T-cell (primary cell): ENCODE data around the gene EPHA6. TPM values are rescaled to one million over a fixed set of nuclear protein-coding genes. Genes with fewer than 3 reads are reported as not detected.

ENCODE experiments used
- ATAC-seq, 4 experiments: fragments of 200-7000 bp in 3 of 4; fragments of 150-1000 bp in 1 of 4; cut with Tn5 transposase; replicated peaks in 1 of 4; 1 replicate in 3 of 4; 2 replicates in 1 of 4; pipeline ENCODE4 v1.10.0; 2021; ENCODE audit warnings: moderate library complexity in 3 of 4, mild to moderate bottlenecking in 2 of 4, moderate number of reproducible peaks in 1 of 4
- CTCF ChIA-PET, 2 donors: fragments of 300-600 bp; sonication (Branson Sonifier 250); formaldehyde crosslinking; loops; one replicate each; lab custom pipeline; 2022; ENCODE audit warnings: antibody characterized with exemption in 2 of 2; lab: Charles Lee
- POLR2A ChIA-PET, 2 donors: fragments of 300-600 bp; sonication (Branson Sonifier 250); formaldehyde crosslinking; loops; one replicate each; lab custom pipeline; 2022; ENCODE audit warnings: antibody characterized with exemption in 2 of 2; lab: Charles Lee
- DNase-seq, 35 experiments: peaks; one replicate each; pipeline versions ENCODE4 v3.0.0 to v3.0.0-alpha.2; 2013 to 2023
- H3K27ac ChIP-seq: one replicate; pipeline ENCODE4 v1.5.1; 2013; ENCODE audit warnings: low read length
- H3K27me3 ChIP-seq, 2 experiments: replicated peaks in 1 of 2; 1 replicate in 1 of 2; 2 replicates in 1 of 2; pipeline versions ENCODE4 v1.6.1 to v1.7.0; 2013; ENCODE audit warnings: low read length in 1 of 2, mixed read lengths in 1 of 2; ENCODE audit not compliant: control insufficient read depth in 2 of 2, insufficient read depth in 2 of 2; ENCODE audit errors: extremely low read depth in 1 of 2
- H3K36me3 ChIP-seq, 2 donors: 1 replicate in 1 of 2; 2 replicates in 1 of 2; pipeline versions ENCODE4 v1.6.1 to v1.7.0; 2013; ENCODE audit warnings: low read length in 1 of 2; ENCODE audit not compliant: control insufficient read depth in 2 of 2, insufficient read depth in 1 of 2; ENCODE audit errors: extremely low read depth in 1 of 2
- H3K4me1 ChIP-seq, 2 experiments: 1 replicate in 1 of 2; 2 replicates in 1 of 2; pipeline versions ENCODE4 v1.6.1 to v1.7.0; 2013; ENCODE audit warnings: low read length in 2 of 2, mixed read lengths in 1 of 2; ENCODE audit not compliant: insufficient read depth in 2 of 2, control insufficient read depth in 1 of 2; ENCODE audit errors: extremely low read depth in 1 of 2
- H3K4me3 ChIP-seq, 2 donors: 1 replicate in 1 of 2; 2 replicates in 1 of 2; pipeline versions ENCODE4 v1.5.1 to v1.7.0; 2013; ENCODE audit warnings: mild to moderate bottlenecking in 2 of 2, low read length in 1 of 2, moderate library complexity in 1 of 2; ENCODE audit not compliant: control insufficient read depth in 1 of 2; ENCODE audit errors: extremely low read depth in 1 of 2
- H3K9me3 ChIP-seq: 2 replicates; pipeline ENCODE4 v1.7.0; 2013
- H3K27ac Mint-ChIP-seq, 2 donors: one replicate each; pipeline ENCODE4 v1.8.0; 2020 to 2021; ENCODE audit warnings: mild to moderate bottlenecking in 2 of 2, mixed read lengths in 2 of 2
- H3K27me3 Mint-ChIP-seq, 2 donors: one replicate each; pipeline ENCODE4 v1.8.0; 2021 to 2022; ENCODE audit warnings: mixed read lengths in 2 of 2
- H3K36me3 Mint-ChIP-seq: one replicate; pipeline ENCODE4 v1.8.0; 2021; ENCODE audit warnings: mixed read lengths
- H3K4me1 Mint-ChIP-seq, 3 donors: one replicate each; pipeline ENCODE4 v1.8.0; 2020 to 2022; ENCODE audit warnings: mixed read lengths in 3 of 3, mild to moderate bottlenecking in 1 of 3
- H3K4me3 Mint-ChIP-seq, 3 donors: one replicate each; pipeline ENCODE4 v1.8.0; 2020 to 2022; ENCODE audit warnings: mild to moderate bottlenecking in 3 of 3, mixed read lengths in 3 of 3, moderate library complexity in 3 of 3
- H3K9me3 Mint-ChIP-seq, 3 donors: one replicate each; pipeline ENCODE4 v1.8.0; 2020 to 2022; ENCODE audit warnings: mixed read lengths in 3 of 3
- WGBS: methylation state at CpG from one replicate; pipeline ENCODE4 v1.1.5; 2013; ENCODE audit warnings: missing lambda C conversion rate; ENCODE audit not compliant: insufficient coverage; 5-methylcytosine and 5-hydroxymethylcytosine counted together
- total RNA-seq, 35 experiments: library from RNA in 6 of 35; stranded (reverse) in 6 of 35; fragments of 120-200 nt in 1 of 35; gene quantifications; one replicate each; pipeline versions ENCODE4 v1.2.1 to v1.2.4 and lab custom pipeline; 2013 to 2026

Gene EPHA6
- total RNA-seq, 5 donors from 2014 or later (not counting 1 experiment from before 2014, with no cell fraction given): not detected

DNA sequence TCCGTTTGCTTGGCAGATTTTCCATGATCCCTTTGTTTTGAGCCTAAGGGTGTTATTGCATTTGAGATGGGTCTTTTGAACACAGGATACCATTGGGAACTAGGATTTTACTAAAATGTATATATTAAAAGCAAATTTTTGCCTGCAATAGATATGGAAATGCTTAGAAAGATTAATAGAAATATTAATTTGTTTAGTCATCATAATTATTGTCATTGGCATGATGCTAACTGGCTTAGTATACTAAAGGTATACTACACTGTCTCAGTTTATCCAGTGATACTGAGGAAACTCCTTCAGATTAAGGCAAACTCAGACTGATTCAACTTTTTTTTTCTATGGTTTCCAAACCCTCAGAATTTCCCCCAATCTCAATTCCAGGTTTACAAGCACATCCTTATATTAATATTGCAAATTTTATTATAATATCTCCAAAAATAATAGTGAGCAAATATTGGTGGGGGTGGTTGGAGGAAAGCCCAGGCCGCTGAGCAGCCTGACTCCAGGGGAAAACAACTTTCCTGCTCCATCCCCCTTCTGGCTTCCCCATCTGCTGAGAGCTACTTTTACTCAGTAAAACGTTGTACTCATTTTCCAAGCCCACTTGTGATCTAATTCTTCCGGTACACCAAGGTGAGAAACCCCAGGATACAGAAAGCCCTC, 291.7 kb downstream of the EPHA6 start:
- H3K27ac ChIP-seq: no peak overlapping the region
- H3K36me3 ChIP-seq: no peaks in the 10 kb centered on the region
- H3K27ac Mint-ChIP-seq: no peak overlapping the region
- H3K4me3 ChIP-seq: no peak overlapping the region
- DNase-seq (no peak), ATAC-seq (no peak)
- no peaks in the 10 kb centered on the region for H3K4me1 ChIP-seq
- no peak overlapping the region for H3K4me3 Mint-ChIP-seq
- 25% methylated on average over 2 of the region's 4 CpGs for WGBS
- H3K27me3 ChIP-seq: no peaks in the 10 kb centered on the region
- H3K4me1 Mint-ChIP-seq: no peaks in the 10 kb centered on the region
- H3K36me3 Mint-ChIP-seq: no peaks in the 10 kb centered on the region
- H3K9me3 Mint-ChIP-seq: peaks cover 0 to 18% (median 7%) of the 10 kb centered on the region in 3 donors
- no peaks in the 10 kb centered on the region for H3K27me3 Mint-ChIP-seq
- peaks cover 2% of the 10 kb centered on the region for H3K9me3 ChIP-seq
- ChIA-PET CTCF (no interaction called here), POLR2A (no interaction called here)

DNA sequence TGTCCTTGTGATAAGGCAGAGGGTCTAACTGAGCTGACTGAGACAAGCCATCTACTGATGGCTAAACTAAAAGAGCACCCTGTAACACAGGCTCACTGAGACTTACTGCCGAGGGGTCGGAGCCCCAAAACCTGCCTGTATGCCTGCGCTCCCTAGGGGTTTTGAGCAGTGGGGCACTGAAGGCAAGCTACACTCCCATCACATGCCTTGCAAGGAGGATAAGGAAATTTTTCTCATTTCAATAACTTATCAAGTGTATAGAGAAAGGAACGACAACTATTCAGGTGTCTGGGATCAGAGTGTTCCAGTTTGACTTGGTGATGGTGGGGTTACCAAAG, 292.2 kb downstream of the EPHA6 start:
- H3K9me3 Mint-ChIP-seq: peaks cover 0 to 18% (median 7%) of the 10 kb centered on the region in 3 donors
- Histone ChIP-seq H3K4me1 (no peaks in the 10 kb centered on the region), H3K36me3 (no peaks in the 10 kb centered on the region), H3K4me3 (no peak overlapping the region), H3K27ac (no peak overlapping the region), H3K27me3 (no peaks in the 10 kb centered on the region), H3K9me3 (peaks cover 2% of the 10 kb centered on the region)
- no peaks in the 10 kb centered on the region for H3K27me3 Mint-ChIP-seq
- ChIA-PET POLR2A (no interaction called here), CTCF (no interaction called here)
- no peak for DNase-seq
- no peak overlapping the region for H3K4me3 Mint-ChIP-seq
- no peak overlapping the region for H3K27ac Mint-ChIP-seq
- no peaks in the 10 kb centered on the region for H3K4me1 Mint-ChIP-seq
- no peaks in the 10 kb centered on the region for H3K36me3 Mint-ChIP-seq
- no peak for ATAC-seq
- no CpG with 5 or more reads among the region's 4 CpGs for WGBS

DNA sequence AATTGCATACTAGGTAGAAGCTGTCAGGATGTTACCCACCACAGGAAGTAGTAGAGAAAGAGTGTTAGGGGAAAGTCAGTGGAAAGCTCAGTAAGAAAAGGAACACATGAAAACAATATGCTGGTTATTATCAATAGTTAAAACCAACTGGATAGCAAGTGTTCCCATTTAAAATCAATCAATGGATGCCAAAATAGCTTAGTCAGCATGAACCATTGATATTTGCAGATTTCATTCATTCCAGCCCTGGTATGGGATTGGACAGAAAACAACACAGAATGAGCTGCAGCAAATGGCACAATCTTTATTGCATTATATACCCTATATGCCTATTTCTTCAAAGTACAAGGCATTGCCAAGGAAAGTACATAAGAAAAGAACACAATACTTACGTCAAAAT, 293.7 kb downstream of the EPHA6 start:
- Mint-ChIP-seq H3K36me3 (no peaks in the 10 kb centered on the region), H3K4me1 (no peaks in the 10 kb centered on the region), H3K9me3 (peaks cover 0 to 9% (median 3%) of the 10 kb centered on the region in 3 donors), H3K27ac (no peak overlapping the region), H3K4me3 (no peak overlapping the region), H3K27me3 (no peaks in the 10 kb centered on the region)
- no CpG with 5 or more reads among the region's 1 CpG for WGBS
- ChIA-PET CTCF (no interaction called here), POLR2A (no interaction called here)
- H3K4me3 ChIP-seq: no peak overlapping the region
- no peak for DNase-seq
- H3K27ac ChIP-seq: no peak overlapping the region
- H3K27me3 ChIP-seq: no peaks in the 10 kb centered on the region
- no peak for ATAC-seq
- H3K9me3 ChIP-seq: peaks cover 2% of the 10 kb centered on the region
- no peaks in the 10 kb centered on the region for H3K36me3 ChIP-seq
- H3K4me1 ChIP-seq: no peaks in the 10 kb centered on the region

DNA sequence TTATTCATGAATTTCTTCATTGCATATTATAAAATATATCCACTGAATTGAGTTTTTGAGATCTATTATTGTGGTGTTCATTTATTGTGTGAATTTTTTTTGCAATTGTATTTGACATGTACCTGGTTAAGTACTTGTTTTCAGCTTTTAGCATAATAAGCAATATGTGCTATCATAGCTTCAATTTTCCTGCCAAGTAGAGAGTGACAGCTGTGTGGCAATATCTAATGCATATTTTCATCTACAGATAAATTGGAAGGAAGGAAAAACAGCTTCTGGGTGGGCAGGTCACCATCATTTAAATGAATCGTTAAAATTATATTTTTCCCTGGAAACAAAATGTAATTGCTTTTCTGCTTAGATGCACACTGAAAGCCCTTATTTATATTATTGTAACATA, 296.9 kb downstream of the EPHA6 start:
- CTCF ChIA-PET: no interaction called here
- Histone ChIP-seq H3K9me3 (peaks cover 2% of the 10 kb centered on the region), H3K27ac (no peak overlapping the region), H3K27me3 (no peaks in the 10 kb centered on the region), H3K36me3 (no peaks in the 10 kb centered on the region), H3K4me3 (no peak overlapping the region), H3K4me1 (no peaks in the 10 kb centered on the region)
- H3K4me3 Mint-ChIP-seq: no peak overlapping the region
- DNase-seq: no peak
- H3K27ac Mint-ChIP-seq: no peak overlapping the region
- H3K27me3 Mint-ChIP-seq: no peaks in the 10 kb centered on the region
- H3K9me3 Mint-ChIP-seq: peaks cover 0 to 9% (median under 1%) of the 10 kb centered on the region in 3 donors
- H3K36me3 Mint-ChIP-seq: no peaks in the 10 kb centered on the region
- POLR2A ChIA-PET: no interaction called here
- ATAC-seq: no peak
- no peaks in the 10 kb centered on the region for H3K4me1 Mint-ChIP-seq
- no CpG with 5 or more reads among the region's 1 CpG for WGBS

DNA sequence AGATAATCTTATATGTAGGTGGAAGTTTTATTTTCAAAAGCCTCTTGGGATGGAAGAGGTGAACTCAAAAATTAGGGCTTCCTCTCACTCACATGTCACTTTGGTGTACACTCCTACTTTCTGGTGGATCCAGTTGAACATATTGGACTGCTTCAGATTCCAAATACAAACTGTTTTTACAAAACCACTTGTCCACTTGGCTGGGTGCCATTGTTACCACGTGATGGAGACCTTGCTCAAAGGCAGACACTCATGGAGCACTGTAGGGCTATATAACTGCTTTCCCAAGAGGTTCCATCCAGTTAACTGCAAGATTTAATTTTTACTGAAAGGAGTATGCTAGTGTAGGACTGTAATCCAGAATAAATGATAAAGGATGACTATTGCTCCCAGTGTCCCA, 307.0 kb downstream of the EPHA6 start:
- Mint-ChIP-seq H3K4me1 (no peaks in the 10 kb centered on the region), H3K36me3 (no peaks in the 10 kb centered on the region), H3K27me3 (no peaks in the 10 kb centered on the region), H3K4me3 (no peak overlapping the region), H3K27ac (no peak overlapping the region), H3K9me3 (peaks cover 0 to 10% (median under 1%) of the 10 kb centered on the region in 3 donors)
- ChIA-PET POLR2A (no interaction called here), CTCF (no interaction called here)
- no peaks in the 10 kb centered on the region for H3K4me1 ChIP-seq
- no peaks in the 10 kb centered on the region for H3K27me3 ChIP-seq
- no peaks in the 10 kb centered on the region for H3K9me3 ChIP-seq
- H3K4me3 ChIP-seq: no peak overlapping the region
- DNase-seq (no peak), ATAC-seq (no peak)
- no peaks in the 10 kb centered on the region for H3K36me3 ChIP-seq
- no CpG with 5 or more reads among the region's 1 CpG for WGBS
- no peak overlapping the region for H3K27ac ChIP-seq

DNA sequence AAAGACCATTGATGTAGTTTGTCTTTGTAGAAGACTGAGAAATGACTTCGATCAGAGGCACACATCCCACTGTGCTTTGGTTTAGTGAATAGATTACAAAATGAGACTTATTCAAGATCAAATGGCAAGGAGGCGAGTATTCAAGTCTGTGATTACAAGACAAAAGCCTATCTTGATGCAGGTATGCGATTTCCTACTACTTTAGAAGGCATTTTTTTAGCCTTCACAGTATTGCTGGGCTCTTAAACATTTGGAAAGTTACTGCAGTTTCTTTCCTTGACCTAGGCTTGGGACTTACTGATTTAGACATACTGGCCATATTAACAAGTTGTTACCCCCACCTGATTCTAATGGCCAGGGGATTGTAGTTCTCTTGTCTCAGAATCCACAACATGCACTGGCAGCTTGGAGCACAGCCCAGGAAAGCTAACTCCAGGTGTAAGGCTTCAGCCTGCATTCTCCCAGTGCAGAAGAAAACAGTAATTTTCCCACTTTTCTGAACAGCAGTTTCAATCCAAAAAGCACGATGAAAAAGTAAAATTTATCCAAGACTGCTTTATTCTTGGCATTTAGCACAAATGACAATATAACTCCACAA, 311.6 kb downstream of the EPHA6 start:
- Mint-ChIP-seq H3K27ac (no peak overlapping the region), H3K9me3 (peaks cover 0 to 9% (median 2%) of the 10 kb centered on the region in 3 donors), H3K36me3 (no peaks in the 10 kb centered on the region), H3K4me1 (no peaks in the 10 kb centered on the region), H3K27me3 (no peaks in the 10 kb centered on the region), H3K4me3 (no peak overlapping the region)
- H3K4me3 ChIP-seq: no peak overlapping the region
- no peaks in the 10 kb centered on the region for H3K36me3 ChIP-seq
- ChIA-PET CTCF (no interaction called here), POLR2A (no interaction called here)
- no peaks in the 10 kb centered on the region for H3K9me3 ChIP-seq
- no peaks in the 10 kb centered on the region for H3K4me1 ChIP-seq
- ATAC-seq (no peak), DNase-seq (no peak)
- no peaks in the 10 kb centered on the region for H3K27me3 ChIP-seq
- H3K27ac ChIP-seq: no peak overlapping the region
- 37% methylated on average over 2 of the region's 4 CpGs for WGBS
